Measurements from ENCODE around the gene ABHD1. TPM values are rescaled to one million over a fixed set of nuclear protein-coding genes. Genes with fewer than 3 reads are reported as not detected.
A peak's percentile ranks its signal among the peaks of the same experiment; 100 is the strongest.

Gene ABHD1
- total RNA-seq, 1 donor from 2014 or later: not detected

DNA sequence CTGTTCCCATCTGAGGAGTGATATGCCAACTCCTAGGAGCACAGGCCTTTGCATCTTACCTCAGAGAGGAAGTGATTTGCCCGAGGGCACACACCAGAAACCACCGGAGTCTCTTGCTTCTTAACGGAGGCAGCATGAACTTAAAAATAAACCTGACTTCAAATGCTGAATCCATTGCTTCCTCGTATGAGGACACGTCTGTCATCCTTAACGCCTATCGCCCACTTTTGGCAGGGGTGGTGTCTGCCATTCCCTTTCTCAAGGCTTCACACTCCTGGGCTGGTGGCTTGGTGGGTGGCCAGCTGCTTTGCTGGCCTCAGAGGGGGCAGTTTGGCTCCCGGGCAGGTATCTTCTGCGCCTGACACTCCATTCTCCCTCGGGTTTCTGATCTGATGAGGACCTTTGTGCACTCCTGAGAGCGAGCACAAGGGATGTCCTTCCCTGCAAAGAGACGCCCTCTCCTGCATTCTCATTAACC lies 11.9 kb downstream of the ABHD1 start:
- no peak overlapping the region for H3K27ac ChIP-seq
- H3K27me3 ChIP-seq: no peaks in the 10 kb centered on the region
- H3K9me3 ChIP-seq: no peaks in the 10 kb centered on the region
- H3K4me1 ChIP-seq: peaks cover 20% of the 10 kb centered on the region
- no peak overlapping the region for H3K4me3 ChIP-seq
- intact Hi-C loops (cut with DNase I): no loop called here
- TF ChIP-seq POLR2A (IDR thresholded peaks at IDR 0.05): no peak
- no peak for TF ChIP-seq POLR2AphosphoS5 (IDR thresholded peaks at IDR 0.05; ENCODE audit: insufficient read depth in 1 of 2, low read depth in 1 of 2)
- TF ChIP-seq, protein P1, sequence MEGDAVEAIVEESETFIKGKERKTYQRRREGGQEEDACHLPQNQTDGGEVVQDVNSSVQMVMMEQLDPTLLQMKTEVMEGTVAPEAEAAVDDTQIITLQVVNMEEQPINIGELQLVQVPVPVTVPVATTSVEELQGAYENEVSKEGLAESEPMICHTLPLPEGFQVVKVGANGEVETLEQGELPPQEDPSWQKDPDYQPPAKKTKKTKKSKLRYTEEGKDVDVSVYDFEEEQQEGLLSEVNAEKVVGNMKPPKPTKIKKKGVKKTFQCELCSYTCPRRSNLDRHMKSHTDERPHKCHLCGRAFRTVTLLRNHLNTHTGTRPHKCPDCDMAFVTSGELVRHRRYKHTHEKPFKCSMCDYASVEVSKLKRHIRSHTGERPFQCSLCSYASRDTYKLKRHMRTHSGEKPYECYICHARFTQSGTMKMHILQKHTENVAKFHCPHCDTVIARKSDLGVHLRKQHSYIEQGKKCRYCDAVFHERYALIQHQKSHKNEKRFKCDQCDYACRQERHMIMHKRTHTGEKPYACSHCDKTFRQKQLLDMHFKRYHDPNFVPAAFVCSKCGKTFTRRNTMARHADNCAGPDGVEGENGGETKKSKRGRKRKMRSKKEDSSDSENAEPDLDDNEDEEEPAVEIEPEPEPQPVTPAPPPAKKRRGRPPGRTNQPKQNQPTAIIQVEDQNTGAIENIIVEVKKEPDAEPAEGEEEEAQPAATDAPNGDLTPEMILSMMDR (IDR thresholded peaks at IDR 0.05): no peak
- no peak for DNase-seq (ENCODE audit: extremely low spot score in 2 of 2)
- peaks cover 0 to 19% of the 10 kb centered on the region in 2 donors for H3K36me3 ChIP-seq

DNA sequence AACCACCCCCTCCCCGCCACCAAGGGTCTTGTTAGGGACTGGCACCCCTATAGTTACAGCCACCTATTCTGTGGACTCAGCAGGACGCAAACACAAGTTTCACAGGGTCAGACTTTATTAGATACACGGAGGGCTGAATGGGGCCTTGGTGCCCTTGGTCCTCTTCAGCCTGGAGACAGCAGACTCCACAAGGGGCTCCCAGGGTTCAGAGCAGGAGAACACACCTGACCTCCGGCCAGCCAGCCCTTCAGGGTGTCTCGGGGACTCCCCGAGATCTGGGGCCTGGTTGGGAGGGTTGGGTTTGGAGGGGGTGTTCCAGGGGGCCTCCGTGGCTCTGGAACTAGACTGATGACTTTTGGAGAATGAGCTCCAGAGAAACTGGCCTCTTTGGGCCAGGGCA lies 13.1 kb downstream of the ABHD1 start:
- TF ChIP-seq, protein P1 (IDR thresholded peaks at IDR 0.05): no peak
- no peak for TF ChIP-seq POLR2A (IDR thresholded peaks at IDR 0.05)
- TF ChIP-seq POLR2AphosphoS5 (IDR thresholded peaks at IDR 0.05; ENCODE audit: insufficient read depth in 1 of 2, low read depth in 1 of 2): no peak
- no peak overlapping the region for H3K27ac ChIP-seq
- H3K4me3 ChIP-seq: no peak overlapping the region
- H3K27me3 ChIP-seq: no peaks in the 10 kb centered on the region
- no peaks in the 10 kb centered on the region for H3K9me3 ChIP-seq
- H3K36me3 ChIP-seq: peaks cover 0 to 6% of the 10 kb centered on the region in 2 donors
- intact Hi-C loops (cut with DNase I): no loop called here
- DNase-seq (ENCODE audit: extremely low spot score in 2 of 2): peak in 1 of 2 donors; percentile 79
- H3K4me1 ChIP-seq: peaks cover 20% of the 10 kb centered on the region

DNA sequence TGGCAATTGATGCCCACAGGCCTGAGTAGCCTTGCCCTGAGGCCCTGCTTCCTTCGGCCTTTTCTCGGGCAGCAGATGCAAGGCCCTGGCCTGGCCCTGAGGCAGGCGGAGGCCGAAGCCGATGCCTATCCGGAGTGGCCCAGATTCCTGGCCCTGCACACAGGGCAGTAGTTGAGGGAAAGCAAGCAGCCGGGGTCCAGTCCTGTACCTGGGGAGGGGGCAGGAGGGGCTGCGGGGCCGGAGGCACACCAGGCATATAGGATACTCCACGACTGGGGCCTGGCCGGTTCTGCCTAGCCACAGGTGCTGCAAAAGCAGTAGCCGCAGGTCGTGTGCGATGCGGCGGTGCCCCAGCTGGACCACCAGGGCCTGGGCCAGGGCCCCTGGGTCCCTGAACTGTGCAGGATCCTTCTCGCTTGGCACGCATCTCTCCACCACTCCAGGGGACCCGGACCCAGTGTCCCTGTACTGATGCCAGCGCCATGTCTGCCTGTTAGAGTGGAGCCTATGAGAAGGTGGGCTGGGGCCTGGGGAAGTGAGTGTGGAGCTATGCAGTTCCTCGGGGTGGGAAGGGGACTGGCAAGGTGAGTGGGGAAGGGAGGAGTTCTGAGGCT lies 13.8 kb downstream of the ABHD1 start:
- TF ChIP-seq, protein P1 (IDR thresholded peaks at IDR 0.05): no peak
- Histone ChIP-seq H3K9me3 (no peaks in the 10 kb centered on the region), H3K27ac (no peak overlapping the region), H3K4me1 (peaks cover 16% of the 10 kb centered on the region), H3K27me3 (no peaks in the 10 kb centered on the region), H3K36me3 (no peaks in the 10 kb centered on the region), H3K4me3 (no peak overlapping the region)
- DNase-seq (ENCODE audit: extremely low spot score in 2 of 2): peak in 1 of 2 donors; percentile 90
- intact Hi-C loops (cut with DNase I): no loop called here

DNA sequence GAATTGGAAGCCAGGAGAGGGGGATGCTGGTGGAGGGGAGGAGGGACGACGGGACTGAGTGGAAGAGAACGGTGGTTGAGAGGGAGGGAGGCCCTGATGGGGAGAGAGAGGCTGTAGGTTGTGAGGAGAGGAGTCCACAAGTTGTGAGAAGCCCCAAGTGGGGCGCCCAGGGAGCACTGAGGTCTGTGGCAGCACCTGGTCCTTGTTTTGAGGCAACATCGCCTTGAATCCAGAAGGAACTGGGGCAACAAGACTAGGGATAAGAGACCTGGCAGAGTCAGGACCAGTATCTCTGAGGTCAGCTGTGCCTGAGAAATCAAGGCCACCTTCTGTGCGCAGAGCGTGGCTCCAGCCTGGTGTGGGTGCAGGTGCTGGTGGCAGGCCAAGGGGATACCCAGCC lies 14.5 kb downstream of the ABHD1 start:
- H3K36me3 ChIP-seq: no peaks in the 10 kb centered on the region
- peak in 1 of 2 donors; percentile 91 for DNase-seq (ENCODE audit: extremely low spot score in 2 of 2)
- no peak overlapping the region for H3K27ac ChIP-seq
- H3K9me3 ChIP-seq: no peaks in the 10 kb centered on the region
- H3K4me3 ChIP-seq: no peak overlapping the region
- H3K4me1 ChIP-seq: peaks cover 9% of the 10 kb centered on the region
- no peaks in the 10 kb centered on the region for H3K27me3 ChIP-seq
- TF ChIP-seq, protein P1 (IDR thresholded peaks at IDR 0.05): no peak
- TF ChIP-seq POLR2A (IDR thresholded peaks at IDR 0.05): no peak
- TF ChIP-seq POLR2AphosphoS5 (IDR thresholded peaks at IDR 0.05; ENCODE audit: insufficient read depth in 1 of 2, low read depth in 1 of 2): no peak
- intact Hi-C loops (cut with DNase I): no loop called here

DNA sequence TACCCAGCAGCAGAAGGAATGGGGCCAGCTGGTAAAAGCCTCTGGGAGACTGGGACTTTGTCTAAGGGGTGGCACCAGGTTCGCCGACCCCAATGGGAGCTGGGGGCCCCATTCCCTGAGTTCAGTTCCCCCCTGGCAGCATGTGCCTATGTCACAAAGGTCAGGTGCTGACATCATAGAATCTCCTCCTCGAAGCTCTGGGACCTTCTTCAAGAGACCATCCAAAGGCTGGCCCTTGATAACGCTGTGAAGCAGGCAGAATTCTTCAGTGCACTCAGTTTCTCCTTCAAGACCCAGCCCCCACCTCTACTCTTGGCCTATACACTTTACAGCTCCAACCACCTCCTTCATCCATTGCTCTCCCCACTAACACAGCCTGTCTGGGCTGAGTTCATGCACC lies 15.7 kb downstream of the ABHD1 start, which contains the start of gene PRR30:
Gene PRR30 (minus strand): TSS at position 101 of the 400 bp plus-strand sequence. CDS start 1,081 bp downstream, outside the sequence.
- DNase-seq (ENCODE audit: extremely low spot score in 2 of 2): peak in 1 of 2 donors; percentile 77
- intact Hi-C loops (cut with DNase I): no loop called here
- no peaks in the 10 kb centered on the region for H3K9me3 ChIP-seq
- H3K27ac ChIP-seq: no peak within 1 kb of the TSS
- no peak within 1 kb of the TSS for H3K4me3 ChIP-seq
- no peak for TF ChIP-seq POLR2A (IDR thresholded peaks at IDR 0.05)
- TF ChIP-seq, protein P1 (IDR thresholded peaks at IDR 0.05): no peak
- TF ChIP-seq POLR2AphosphoS5 (IDR thresholded peaks at IDR 0.05; ENCODE audit: insufficient read depth in 1 of 2, low read depth in 1 of 2): no peak
- H3K36me3 ChIP-seq: no peaks in the 10 kb centered on the region
- no peaks in the 10 kb centered on the region for H3K4me1 ChIP-seq
- no peaks in the 10 kb centered on the region for H3K27me3 ChIP-seq

Data from vagina (tissue), 2 donors.